HG02623 (cell line): ENCODE results near the gene TMPO.
"Not testable (repeated sequence)": the region's sequence is repeated elsewhere in the genome, so short reads cannot be mapped to it uniquely, and the experiment has no call there.

Experiments
- ATAC-seq: cut with Tn5 transposase; IDR thresholded peaks from one replicate; pipeline ENCODE4 v1.9.1; 2021; ENCODE audit warnings: moderate library complexity; ENCODE audit not compliant: unreplicated experiment

Gene TMPO

DNA sequence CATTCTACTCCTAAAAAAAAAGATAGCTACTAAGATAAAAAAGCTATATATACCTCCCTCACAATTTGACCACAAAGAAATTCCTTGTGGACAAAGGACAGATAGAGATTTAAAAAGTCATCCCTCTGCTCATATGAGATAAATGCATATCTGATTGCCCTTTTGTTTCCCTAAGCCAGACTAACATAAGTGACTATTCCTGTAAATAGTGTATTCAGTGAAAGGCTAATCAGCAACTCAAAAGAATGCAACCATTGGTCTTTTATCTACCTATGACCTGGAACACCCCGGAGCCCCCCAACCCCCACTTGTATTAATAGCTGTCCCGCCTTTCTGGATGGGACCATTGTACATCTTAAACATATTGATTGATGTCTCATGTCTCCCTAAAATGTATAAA is 6.3 kb upstream of the TMPO start:
- ATAC-seq: no peak

DNA sequence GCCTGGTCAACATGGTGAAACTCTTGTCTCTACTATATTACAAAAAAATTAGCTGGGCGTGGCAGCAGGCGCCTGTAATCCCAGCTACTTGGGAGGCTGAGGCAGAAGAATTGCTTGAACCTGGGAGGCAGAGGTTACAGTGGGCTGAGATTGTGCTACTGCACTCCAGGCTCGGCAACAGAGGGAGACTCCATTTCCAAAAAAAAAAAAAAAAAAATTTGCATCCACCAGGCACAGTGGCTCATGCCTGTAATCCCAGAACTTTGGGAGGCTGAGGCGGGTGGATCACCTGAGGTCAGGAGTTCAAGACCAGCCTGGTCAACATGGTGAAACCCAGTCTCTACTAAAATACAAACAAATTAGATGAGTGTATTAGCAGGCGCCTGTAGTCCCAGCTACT is 3.6 kb upstream of the TMPO start:
- not testable (repeated sequence) for ATAC-seq

DNA sequence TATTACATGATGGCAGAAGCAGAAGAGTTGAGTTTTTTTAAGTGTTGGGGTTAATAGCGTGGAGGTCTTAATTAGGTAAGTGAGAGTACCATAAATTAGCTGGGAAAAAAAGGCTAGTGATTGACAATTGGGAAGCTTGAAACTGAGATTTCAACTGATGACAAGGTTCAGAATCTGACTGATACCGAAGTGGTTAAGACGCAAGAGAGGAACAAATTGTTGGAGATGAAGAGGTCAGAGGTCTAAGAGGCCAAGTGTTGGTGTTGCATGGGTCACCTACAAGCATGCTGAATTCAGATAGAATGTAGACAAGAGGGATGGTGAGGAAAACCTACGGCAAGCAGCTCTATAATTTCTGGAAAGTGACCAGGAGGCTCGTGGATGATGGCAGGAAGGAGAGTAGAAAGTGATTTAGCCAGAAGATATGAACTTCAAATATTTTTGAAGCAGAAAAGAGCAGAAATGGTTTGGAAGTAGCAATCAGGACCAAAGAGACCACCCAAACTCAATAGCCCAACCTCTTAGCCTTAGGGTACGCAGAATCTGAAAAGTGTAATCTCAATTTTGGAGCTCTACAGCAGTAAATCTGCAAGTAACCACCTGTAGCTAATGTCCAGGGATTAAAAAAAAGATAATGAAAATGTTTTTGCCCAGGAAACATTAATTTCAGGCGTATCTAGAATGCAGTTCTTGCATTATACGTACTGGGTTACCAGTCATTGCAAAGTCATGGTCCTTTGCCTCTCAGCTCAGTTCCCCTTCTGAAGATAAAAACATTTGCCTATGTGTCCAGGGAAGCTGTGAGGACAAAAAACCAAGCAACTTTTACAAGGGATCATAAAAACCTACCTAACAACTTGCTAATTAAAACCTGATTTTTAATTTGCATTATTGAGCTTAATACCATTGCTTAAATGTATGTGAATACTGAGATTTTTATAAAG is 1.7 kb upstream of the TMPO start:
- no peak for ATAC-seq

DNA sequence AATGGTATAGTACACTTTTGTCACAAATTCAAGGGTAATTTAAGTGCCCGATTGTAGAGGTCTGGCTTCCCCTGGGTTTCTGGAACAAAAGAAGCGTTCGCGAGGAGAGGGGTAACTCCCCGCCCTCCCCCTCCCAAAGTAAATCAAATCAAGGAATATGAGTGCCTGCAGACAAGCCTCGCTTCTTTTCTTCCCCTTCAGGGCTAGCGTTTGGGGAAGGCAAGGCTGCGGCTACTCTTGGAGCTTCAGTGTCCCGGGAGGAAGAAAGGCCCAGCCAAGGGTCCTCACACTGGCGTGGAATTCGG is 456 bp upstream of the TMPO start:
- ATAC-seq: no peak

DNA sequence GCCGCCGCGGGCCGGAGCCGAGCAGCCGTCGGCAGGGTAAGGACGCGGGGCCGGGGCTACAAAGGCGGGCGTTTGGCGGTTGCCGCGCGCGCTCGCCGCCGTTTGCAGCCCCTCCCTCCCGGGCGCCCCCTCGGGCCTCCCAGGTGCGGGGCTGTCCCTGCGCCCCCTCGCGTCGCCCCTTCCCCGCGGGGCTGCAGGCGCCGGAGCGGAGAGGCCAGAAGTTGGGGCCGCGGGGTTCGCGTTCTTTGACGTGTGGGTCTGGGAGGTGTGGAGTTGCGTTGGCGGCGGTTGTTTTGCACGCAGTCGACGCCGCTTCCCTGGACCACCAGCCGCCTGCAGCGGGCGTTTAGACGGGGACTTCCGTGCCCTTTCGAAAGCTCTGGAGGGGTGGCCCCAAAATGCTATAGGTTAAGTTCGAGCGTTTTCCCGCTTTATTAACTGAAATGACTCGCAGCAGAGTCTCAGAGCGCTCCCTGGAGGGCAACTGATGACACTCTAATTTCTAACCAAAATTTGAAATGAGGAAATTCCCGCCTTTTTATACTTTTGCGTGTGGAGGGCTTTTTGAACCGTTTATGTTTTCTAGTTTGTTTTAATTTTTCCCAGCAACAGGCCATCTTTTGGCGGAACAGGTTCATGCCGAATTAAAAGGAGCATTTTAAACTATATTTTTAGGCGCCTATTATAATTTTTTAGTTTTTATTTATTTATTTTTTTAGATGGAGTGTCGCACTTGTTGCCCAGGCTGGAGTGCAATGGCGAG is 902 bp downstream of the TMPO start:
- ATAC-seq: peak; percentile 39

DNA sequence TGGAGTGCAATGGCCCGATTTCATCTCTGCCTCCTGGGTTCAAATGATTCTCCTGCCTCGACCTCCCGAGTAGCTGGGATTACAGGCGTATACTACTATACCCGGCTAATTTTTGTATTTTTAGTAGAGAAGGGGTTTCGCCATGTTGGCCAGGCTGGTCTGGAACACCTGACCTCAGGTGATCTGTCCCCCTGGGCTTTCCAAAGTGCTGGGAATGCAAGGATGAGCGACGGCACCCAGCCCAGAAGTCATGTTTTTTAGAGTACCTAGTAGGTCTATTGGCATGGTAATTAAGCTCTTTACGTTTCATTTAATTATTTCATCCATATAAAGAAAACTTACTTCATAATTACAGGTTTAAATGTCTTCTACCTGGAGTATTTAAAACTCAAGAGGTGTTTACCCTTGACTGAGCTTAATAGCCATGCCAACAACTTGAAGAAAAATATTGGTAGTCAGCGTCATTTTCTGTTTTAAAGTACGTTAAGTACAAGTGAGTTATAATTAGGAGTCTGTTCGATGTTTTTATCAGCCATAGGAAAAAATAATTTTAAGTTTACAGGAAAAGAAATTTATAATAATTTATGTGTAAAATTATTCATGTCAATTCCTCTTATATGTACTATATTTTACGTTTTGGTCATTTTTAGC is 4.0 kb downstream of the TMPO start:
- no peak for ATAC-seq

GRCh38 chr12:98530068-98530467 is 14.7 kb downstream of the TMPO start:
- no peak for ATAC-seq

DNA sequence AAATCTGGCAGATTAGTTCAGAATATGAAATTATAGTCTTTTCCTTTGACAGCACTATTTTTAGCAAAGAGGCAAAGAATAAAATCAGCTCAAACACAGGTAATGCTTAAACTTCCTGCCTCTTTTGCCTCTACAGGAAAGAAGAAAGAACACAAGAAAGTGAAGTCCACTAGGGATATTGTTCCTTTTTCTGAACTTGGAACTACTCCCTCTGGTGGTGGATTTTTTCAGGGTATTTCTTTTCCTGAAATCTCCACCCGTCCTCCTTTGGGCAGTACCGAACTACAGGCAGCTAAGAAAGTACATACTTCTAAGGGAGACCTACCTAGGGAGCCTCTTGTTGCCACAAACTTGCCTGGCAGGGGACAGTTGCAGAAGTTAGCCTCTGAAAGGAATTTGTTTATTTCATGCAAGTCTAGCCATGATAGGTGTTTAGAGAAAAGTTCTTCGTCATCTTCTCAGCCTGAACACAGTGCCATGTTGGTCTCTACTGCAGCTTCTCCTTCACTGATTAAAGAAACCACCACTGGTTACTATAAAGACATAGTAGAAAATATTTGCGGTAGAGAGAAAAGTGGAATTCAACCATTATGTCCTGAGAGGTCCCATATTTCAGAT is 17.4 kb downstream of the TMPO start:
- ATAC-seq: no peak

GRCh38 chr12:98533723-98534251 is 18.4 kb downstream of the TMPO start:
- ATAC-seq: no peak

- ATAC-seq: no peak
Observed at GRCh38 chr12:98538031-98538430, 22.6 kb downstream of the TMPO start.

- ATAC-seq: no peak
Observed at GRCh38 chr12:98543701-98544100, 28.3 kb downstream of the TMPO start.

GRCh38 chr12:98544751-98545150 is 29.4 kb downstream of the TMPO start:
- no peak for ATAC-seq

DNA sequence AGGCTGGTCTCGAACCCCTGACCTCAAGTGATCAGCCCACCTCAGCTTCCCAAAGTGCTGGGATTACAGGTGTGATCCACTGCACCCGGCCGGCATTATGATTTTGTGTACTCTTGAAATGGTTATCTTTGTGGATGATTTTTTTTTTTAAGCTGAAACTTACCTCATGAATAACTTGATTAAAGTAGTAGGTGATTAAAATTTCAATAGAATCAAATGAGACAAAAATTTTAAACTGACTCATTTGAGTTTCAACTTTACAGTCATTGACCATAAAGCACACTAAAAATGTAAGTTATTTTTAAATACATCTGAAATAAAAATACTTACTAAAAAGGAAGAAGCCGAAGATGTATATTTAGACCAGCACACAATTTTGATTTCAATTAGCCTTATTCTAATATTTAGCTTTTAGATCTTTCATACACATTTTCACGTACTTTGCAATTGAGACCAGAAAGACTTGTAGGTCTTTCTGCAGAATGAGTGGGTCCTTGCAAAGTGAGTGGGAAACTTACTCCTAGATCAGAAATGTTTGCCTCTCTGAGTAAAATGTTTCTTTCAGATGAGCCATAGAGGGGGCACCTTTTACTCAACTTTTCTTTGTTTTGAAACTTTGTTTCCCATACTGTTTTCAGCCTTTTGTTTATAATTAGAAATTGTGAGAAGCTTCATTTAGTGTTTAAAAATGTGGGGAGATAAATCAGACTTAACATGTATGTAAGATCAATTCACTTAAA is 34.2 kb downstream of the TMPO start:
- no peak for ATAC-seq

GRCh38 chr12:98551787-98552186 is 36.4 kb downstream of the TMPO start:
- ATAC-seq: no peak

GRCh38 chr12:98558097-98558496 is 42.7 kb downstream of the TMPO start:
- ATAC-seq: not testable (repeated sequence)

GRCh38 chr12:98559666-98560065 is 44.3 kb downstream of the TMPO start:
- no peak for ATAC-seq

DNA sequence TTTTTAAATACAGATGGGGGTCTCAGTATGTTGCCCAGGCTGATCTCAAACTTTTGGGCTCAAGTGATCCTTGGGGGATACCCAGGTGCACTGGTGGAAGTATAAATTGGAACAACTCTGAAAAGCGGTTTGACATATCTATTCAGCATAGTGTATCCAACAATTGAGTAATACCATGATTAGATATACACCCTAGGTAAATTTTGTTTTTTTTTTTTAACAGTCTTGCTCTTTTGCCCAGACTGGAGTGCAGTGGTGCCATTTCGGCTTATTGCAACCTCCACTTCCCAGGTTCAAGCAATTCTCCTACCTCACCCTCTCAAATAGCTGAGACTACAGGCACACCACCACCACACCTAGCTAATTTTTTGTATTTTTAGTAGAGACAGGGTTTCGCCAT is 46.5 kb downstream of the TMPO start:
- no peak for ATAC-seq

DNA sequence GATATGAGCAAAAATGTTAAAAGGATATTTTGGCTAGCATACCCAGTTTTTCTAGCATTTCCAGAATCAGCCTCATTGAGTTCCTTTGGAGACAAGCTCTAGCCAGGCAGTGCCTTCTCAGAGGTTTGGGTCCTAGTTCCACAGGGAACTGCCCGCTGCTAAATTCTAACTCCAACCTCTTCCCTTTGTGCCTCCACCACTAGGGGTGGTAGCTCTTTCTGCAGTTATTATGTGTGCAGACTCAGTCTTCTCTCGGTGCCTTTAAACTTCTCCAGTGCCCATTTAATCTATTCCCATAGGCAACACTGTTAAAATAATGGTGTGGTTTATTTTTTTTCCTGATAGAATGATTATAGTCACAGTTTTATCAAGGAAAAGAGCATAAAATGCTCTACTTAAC is 56.6 kb downstream of the TMPO start:
- no peak for ATAC-seq

DNA sequence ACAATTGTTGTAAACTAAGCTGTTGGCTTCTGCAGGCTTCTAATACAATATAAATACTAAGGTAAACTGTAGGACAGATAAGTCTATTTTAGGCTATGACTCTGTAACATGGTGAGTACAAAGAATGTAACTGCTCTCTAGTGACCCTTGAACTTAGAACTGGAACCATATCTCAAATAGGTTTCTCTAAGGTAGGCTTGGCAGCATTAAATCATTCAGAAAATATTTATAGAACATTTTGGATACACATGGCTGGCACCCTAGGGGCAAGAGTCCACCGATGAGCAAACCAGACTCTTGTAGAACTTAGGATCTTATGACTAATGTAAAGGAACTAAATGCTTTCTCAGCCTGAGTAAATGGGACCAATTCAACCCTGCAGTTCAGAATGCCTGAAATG is 58.7 kb downstream of the TMPO start:
- no peak for ATAC-seq

GRCh38 chr12:98575013-98575412 is 59.6 kb downstream of the TMPO start:
- no peak for ATAC-seq
